Posterior cingulate gyrus (tissue), 11 donors: ENCODE results near the gene ACE.
"Not testable (repeated sequence)": the region's sequence is repeated elsewhere in the genome, so short reads cannot be mapped to it uniquely, and the experiment has no call there.

Experiments
- DNase-seq, 10 donors: peaks; one replicate each; pipeline versions ENCODE4 v3.0.0 to v3.0.0-alpha.2; 2020 to 2021; ENCODE audit warnings: mixed read lengths in 3 of 10
- intact Hi-C: fragments of 100-400 bp; cut with DNase I; formaldehyde crosslinking; loops from one replicate; pipeline ENCODE4 v1.15.1; 2023

The ACE gene

GRCh38 chr17:63442549-63443035 is 34.3 kb upstream of the ACE start:
- DNase-seq = peak in 1 of 10 donors; percentile 39

GRCh38 chr17:63443053-63443452 is 33.8 kb upstream of the ACE start:
- peak in 1 of 10 donors; percentile 52 for DNase-seq
- intact Hi-C loops = loop anchor here (10.0 kb wide), 1 partner anchor 102 kb away; no protein-coding TSS in a partner anchor

More at GRCh38 chr17:63442549-63443035, 34.3 kb upstream of the ACE start:
- intact Hi-C loops = loop anchor here (10.0 kb wide), 1 partner anchor 102 kb away; no protein-coding TSS in a partner anchor

GRCh38 chr17:63444457-63444856 is 32.4 kb upstream of the ACE start:
- intact Hi-C loops = loop anchor here (10.0 kb wide), 1 partner anchor 100 kb away; no protein-coding TSS in a partner anchor
- DNase-seq = no peak

GRCh38 chr17:63445065-63445464 is 31.8 kb upstream of the ACE start:
- peak in 2 of 10 donors; percentile 51 to 81 for DNase-seq
- intact Hi-C loops = loop anchor here (10.0 kb wide), 1 partner anchor 100 kb away; no protein-coding TSS in a partner anchor

DNA sequence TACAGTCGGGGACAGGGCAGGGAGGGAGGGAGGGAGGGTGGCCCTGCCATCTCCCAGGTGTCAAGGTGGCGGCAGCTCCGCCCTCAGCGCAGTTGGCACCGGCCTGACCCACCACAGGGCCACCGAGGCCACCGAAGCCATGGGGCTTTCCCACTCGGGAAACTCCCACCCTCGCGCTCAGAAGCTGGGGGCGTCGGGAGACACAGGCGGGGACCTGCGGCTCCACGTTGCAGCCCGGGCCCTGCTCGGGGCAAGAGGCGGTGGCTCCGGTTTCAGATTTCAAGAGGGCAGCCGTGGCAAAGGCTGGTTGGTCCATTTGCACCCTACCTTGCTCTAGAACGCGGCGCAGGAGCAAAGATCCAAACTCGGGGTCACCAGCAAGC is 31.3 kb upstream of the ACE start:
- peak in 1 of 10 donors; percentile 70 for DNase-seq
- intact Hi-C loops = loop anchor here (10.0 kb wide), 1 partner anchor 99 kb away; no protein-coding TSS in a partner anchor

DNA sequence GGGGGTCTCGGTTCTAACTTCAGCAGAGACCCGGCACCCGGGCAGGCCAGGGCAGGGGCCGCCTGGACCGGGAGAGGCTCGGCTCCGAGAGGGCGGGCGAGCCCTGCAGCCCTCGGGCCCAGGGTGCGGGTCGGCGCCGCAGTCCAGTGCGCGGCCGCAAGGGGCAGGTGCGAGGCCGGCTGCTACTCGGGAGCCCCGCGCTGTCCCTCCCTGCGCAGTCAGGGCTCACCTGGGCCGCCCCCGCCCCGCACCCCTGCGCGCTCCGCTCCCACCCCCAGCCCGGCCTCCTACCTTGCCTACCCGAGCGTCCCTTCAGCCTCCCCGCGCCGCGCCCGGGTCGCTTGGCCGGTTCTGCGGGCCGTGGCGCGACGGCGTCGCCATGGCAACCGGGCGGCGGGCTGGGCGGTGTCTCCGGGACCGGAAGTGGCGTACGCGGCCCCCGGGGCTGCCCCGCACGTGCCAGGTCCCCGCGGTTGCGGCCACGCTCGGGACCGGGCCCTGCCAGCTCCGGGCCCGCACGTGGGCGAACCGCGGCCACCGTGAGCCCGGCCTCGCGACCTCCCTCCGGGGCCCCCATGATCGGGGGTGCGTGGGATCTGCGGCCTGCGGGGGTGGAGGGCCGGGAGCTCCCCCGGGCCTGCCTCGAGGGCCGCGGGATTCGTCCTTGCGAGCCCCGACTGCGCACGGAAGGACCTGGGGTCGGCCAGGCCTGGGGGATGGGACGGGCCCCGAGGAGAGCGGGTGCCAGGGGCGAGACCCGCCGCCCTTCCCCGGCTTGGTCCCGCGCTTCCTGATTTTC is 30.7 kb upstream of the ACE start, which contains the start of gene CYB561:
Gene CYB561, minus strand, starts transcription at position 353 of the 799 bp plus-strand sequence. CDS start 8,759 bp downstream, outside the sequence.
- peak in 9 of 10 donors; percentile 36 to 95 (median 66) for DNase-seq
- intact Hi-C loops = loop anchor here (10.0 kb wide), 1 partner anchor 99 kb away; no protein-coding TSS in a partner anchor

GRCh38 chr17:63446753-63447470 is 29.9 kb upstream of the ACE start:
- intact Hi-C loops = loop anchor here (10.0 kb wide), 1 partner anchor 98 kb away; no protein-coding TSS in a partner anchor
- DNase-seq = peak in 4 of 10 donors; percentile 20 to 88 (median 60)

- intact Hi-C loops = loop anchor here (10.0 kb wide), 1 partner anchor 97 kb away; no protein-coding TSS in a partner anchor
- DNase-seq = peak in 3 of 10 donors; percentile 5 to 67 (median 50)
Observed at GRCh38 chr17:63447471-63448009, 29.3 kb upstream of the ACE start.

- intact Hi-C loops = loop anchor here (10.0 kb wide), 1 partner anchor 96 kb away; no protein-coding TSS in a partner anchor
- peak in 3 of 10 donors; percentile 16 to 34 (median 25) for DNase-seq
Observed at GRCh38 chr17:63448655-63449054, 28.2 kb upstream of the ACE start.

- DNase-seq = peak in 2 of 10 donors; percentile 35 to 46
Observed at GRCh38 chr17:63450551-63450950, 26.3 kb upstream of the ACE start.

GRCh38 chr17:63451150-63451549 is 25.7 kb upstream of the ACE start:
- DNase-seq = peak in 2 of 10 donors; percentile 18 to 49
- intact Hi-C loops = no loop called here

More at GRCh38 chr17:63450551-63450950, 26.3 kb upstream of the ACE start:
- intact Hi-C loops = no loop called here

- DNase-seq = peak in 2 of 10 donors; percentile 27 to 67
- intact Hi-C loops = no loop called here
Observed at GRCh38 chr17:63452046-63452961, 24.6 kb upstream of the ACE start.

DNA sequence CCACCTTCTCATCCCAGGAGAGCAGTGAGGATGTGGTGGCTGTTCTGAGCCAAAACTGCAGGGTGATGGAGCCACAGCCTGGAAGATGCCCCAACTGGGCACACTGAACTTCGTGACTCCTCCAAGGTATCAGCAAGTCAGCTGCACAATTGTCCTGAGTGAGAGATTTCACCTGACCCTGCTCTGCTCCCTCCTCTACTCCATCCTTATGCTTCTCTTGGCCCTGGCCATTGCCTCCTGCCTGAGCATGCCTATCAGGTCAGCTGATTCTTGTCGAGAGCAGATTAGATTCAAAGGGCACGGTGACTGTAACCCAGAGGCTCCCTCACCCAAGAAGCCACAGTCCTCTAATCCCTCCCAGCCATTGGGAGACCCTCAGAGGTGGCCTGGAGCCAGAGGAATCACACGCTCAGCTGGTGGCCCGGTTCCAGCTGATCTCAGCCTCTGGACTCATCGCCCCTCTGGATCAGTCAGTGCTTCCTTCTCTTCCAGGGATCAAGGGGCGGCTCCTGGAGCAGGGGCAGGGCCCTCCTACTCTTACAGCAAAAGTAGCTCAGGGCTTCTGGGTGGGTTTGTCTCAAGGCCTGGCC is 23.8 kb upstream of the ACE start:
- peak in 2 of 10 donors; percentile 9 to 47 for DNase-seq
- intact Hi-C loops = no loop called here

DNA sequence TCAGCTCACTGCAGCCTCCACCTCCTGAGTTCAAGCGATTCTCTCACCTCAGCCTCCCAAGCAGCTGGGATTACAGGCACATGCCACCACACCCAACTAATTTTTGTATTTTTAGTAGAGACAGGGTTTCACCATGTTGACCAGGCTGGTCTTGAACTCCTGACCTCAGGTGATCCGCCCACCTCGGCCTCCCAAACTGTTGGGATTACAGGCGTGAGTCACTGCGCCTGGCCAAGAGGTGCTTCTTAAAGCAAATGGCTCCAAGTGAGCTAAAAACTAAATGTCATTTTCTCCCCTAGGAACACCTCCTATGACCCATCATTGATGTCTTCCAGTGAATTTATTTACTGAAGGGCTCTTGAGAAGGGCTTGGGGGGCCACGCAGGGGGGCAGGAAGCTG is 22.5 kb upstream of the ACE start:
- DNase-seq = peak in 2 of 10 donors; percentile 15 to 38
- intact Hi-C loops = not testable (repeated sequence)

GRCh38 chr17:63454915-63455314 is 21.9 kb upstream of the ACE start:
- DNase-seq = peak in 2 of 10 donors; percentile 12 to 28
- intact Hi-C loops = no loop called here

DNA sequence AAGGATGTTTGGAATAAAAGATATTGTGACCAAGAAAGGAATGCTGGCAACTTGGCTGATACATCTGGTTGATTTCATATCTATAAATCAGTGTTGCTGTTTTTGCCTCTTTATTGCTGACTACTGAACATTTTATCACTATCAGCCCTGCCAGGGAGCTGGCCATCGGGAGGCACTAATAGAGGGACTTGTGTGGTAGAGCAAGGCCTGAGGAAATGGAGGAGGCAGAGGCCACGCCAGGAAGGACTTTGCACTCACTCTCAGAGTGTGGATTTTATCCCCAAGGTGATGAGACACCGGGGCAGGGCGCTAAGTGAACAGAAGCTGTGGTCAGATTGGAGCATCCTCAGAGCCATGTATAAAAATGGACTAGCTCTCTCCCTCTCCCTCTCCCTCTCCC is 21.4 kb upstream of the ACE start:
- intact Hi-C loops = no loop called here
- peak in 2 of 10 donors; percentile 24 for DNase-seq

- intact Hi-C loops = no loop called here
- DNase-seq = peak in 1 of 10 donors; percentile 28
Observed at GRCh38 chr17:63458478-63458877, 18.4 kb upstream of the ACE start.

- peak in 2 of 10 donors; percentile 24 to 39 for DNase-seq
- intact Hi-C loops = no loop called here
Observed at GRCh38 chr17:63460018-63460417, 16.8 kb upstream of the ACE start.

GRCh38 chr17:63463771-63464170 is 13.1 kb upstream of the ACE start:
- intact Hi-C loops = no loop called here
- peak in 1 of 10 donors; percentile 30 for DNase-seq
